ENCODE results near the gene HYDIN.

Gene HYDIN

DNA sequence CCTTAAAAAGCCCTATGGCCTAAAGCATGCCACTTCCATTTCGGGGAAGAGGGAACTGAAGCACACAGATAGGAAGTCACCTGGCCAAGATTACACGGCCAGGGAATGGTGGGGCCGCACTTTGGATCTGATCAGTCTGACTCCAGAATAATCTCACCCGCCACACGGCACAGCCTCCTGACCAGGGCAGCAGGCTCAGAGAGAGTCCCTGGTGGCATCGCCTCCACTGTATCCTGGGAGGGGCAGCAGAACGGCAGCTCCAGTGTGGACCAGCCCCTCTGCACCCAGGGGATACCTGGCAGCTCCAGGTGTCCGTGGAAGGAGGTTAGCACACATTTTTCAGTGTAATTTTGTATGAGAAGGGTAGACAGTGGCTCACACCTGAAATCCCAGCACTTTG lies 465.0 kb downstream of the HYDIN start:
- DNase-seq (ENCODE audit: low spot score) = no peak

- no peak for DNase-seq (ENCODE audit: low spot score)
Observed at GRCh38 chr16:70764632-70765031, 465.9 kb downstream of the HYDIN start.

GRCh38 chr16:70760221-70760620 lies 470.3 kb downstream of the HYDIN start:
- no peak for DNase-seq (ENCODE audit: low spot score)

GRCh38 chr16:70759666-70760065 lies 470.9 kb downstream of the HYDIN start:
- no peak for DNase-seq (ENCODE audit: low spot score)

- no peak for DNase-seq (ENCODE audit: low spot score)
Observed at GRCh38 chr16:70758786-70759185, 471.7 kb downstream of the HYDIN start.
